ENCODE measurements around the gene TARDBP.
A peak's percentile ranks its signal among the peaks of the same experiment; 100 is the strongest.
"Not testable (repeated sequence)": the region's sequence is repeated elsewhere in the genome, so short reads cannot be mapped to it uniquely, and the experiment has no call there.

Gene TARDBP

DNA sequence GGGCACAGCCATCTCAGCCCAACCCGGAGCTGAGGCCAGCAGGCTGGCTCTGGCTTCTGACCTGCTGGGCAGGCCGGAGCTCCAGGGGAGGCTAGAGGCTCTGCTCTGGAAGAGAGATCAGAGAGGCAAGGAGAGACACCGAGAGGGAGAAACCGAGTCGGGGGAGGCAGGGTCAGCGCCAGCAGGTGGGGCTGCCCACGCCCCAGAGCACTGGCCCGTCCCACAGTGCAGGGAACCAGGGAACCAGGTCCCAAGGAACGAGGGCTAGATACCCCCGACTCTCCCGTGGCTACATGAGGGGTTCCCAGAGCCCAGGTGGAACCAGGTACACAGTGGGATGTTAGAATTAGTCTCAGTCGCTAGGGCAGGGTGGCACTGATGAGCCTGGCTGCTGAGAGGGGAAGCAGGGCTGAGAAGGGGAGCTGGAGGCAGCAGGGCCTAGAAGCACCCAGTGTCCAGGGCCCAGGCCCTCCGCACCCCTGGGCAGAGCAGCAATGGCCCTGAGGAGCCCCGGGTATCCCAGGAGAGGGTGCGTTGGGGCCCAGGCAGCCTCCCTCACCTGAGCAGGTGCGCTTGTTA, 32.5 kb downstream of the TARDBP start:
- Mint-ChIP-seq H3K27ac (no peak overlapping the region), H3K36me3 (no peaks in the 10 kb centered on the region), H3K9me3 (no peaks in the 10 kb centered on the region), H3K27me3 (no peaks in the 10 kb centered on the region), H3K4me3 (no peak overlapping the region), H3K4me1 (no peaks in the 10 kb centered on the region)
- ATAC-seq: peak; percentile 29

DNA sequence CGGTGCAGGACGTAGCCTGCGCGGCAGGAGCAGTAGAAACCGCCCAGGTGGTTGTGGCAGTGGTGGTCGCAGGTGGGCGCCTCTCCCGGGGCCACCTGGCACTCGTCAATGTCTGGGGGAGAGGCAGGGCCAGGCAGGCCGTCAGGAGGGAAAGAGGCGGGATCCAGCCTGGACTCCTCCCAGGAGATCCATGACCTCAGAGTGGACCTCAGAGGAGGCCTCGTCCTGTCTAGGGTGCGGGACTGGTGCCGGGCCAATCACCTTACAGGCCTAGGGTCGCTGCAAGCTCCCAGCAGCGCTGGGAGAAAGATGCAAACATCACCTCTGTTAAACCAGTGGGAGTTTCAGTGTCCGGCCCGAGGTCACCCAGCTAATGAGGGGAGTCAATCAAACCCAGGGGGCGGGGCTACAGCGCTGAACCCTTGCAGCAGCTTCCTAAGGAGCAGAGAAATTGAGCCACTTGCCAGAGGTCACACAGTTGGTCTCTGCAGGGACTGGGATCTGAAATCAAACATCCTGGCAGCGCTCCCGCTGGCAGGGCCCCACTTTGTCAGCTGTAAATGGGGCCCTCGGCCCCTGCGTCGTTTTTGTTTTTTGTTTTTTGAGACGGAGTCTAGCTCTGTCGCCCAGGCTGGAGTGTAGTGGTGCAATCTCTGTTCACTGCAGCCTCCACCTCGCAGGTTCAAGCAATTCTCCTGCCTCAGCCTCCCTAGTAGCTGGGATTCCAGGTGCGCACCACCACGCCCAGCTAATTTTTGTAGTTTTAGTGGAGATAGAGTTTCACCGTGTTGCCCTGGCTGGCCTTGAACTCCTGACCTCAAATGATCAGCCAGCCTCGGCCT, 33.2 kb downstream of the TARDBP start:
- no peaks in the 10 kb centered on the region for H3K4me1 Mint-ChIP-seq
- no peaks in the 10 kb centered on the region for H3K36me3 Mint-ChIP-seq
- ATAC-seq: peak; percentile 21
- no peaks in the 10 kb centered on the region for H3K9me3 Mint-ChIP-seq
- no peaks in the 10 kb centered on the region for H3K27me3 Mint-ChIP-seq
- H3K4me3 Mint-ChIP-seq: no peak overlapping the region
- H3K27ac Mint-ChIP-seq: no peak overlapping the region

DNA sequence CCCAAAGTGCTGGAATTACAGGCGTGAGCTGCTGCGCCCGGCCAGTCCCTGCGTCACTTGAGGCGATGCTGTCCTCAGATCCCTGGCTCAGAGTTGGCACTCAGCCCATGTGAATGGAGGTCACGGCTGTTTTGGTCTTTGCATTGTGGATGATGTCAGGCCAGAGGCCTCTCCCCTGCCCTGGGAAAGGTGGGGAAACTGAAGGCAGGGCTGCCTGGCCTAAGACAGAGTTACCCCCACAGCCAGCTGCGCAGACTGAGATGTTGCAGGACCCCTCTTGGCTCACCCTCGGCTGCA, 33.8 kb downstream of the TARDBP start:
- Mint-ChIP-seq H3K4me1 (no peaks in the 10 kb centered on the region), H3K27ac (no peak overlapping the region), H3K9me3 (no peaks in the 10 kb centered on the region), H3K27me3 (no peaks in the 10 kb centered on the region), H3K4me3 (no peak overlapping the region), H3K36me3 (no peaks in the 10 kb centered on the region)
- no peak for ATAC-seq

DNA sequence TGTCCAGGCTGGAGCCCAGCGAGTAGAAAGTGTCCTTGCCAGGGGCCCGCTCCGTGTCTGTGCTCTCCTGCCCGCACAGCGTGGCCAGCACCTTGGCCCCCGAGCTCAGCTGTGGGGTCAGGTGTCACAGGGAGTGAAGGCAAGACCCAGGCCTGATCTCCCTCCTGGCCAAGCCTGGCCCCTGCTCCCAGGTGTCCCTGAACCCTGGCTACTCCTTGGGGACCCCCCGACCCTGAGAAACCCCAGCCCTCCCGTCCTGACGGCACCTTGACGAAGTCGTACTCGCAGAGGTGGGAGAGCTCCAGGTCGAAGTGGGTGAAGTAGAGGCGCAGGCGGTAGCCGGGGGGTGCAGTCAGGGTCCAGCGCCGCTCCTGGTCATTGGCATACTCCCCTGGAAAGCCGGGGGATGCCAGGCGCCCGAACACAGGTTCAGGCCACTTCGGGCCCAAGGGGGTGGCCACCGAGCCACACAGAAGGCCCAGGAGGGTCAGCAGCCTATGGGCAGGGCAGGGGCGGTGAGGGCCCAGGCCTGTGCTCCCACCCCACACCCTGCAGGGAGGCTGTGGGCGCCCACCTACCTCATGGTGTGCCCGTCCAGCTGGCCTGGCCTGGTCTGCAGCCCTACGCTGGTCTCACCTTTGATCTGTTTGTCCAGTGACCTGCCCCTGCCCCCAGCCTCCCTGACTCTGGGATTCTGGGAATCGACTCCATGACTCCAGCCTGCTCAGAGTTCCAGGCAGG, 34.3 kb downstream of the TARDBP start, which contains the start of gene MASP2:
MASP2 (minus strand) TSS at position 615 of the 741 bp plus-strand sequence; CDS start at position 583, 32 bp downstream.
- no peak within 1 kb of the TSS for H3K4me3 Mint-ChIP-seq
- H3K27me3 Mint-ChIP-seq: no peaks in the 10 kb centered on the region
- H3K4me1 Mint-ChIP-seq: peaks cover 5% of the 10 kb centered on the region
- H3K9me3 Mint-ChIP-seq: no peaks in the 10 kb centered on the region
- H3K27ac Mint-ChIP-seq: no peak within 1 kb of the TSS
- H3K36me3 Mint-ChIP-seq: no peaks in the 10 kb centered on the region
- peak; percentile 29 for ATAC-seq

DNA sequence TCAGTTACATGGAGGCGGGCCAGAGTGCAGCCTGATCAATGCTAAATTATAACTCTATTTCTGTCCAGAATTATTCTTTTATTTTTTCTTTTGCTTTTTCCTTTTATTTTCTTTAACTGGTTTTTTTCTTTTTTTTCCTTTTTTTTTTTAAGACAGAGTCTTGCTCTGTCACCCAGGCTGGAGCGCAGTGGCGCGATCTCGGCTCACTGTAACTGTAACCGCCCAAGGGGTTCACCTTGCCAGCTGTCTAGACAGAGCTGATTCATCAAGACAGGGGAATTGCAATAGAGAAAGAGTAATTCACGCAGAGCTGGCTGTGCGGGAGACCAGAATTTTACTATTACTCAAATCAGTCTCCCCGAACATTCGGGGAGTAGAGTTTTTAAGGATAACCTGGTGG, 38.7 kb downstream of the TARDBP start:
- peak overlapping the region; percentile 57 for H3K27ac Mint-ChIP-seq
- not testable (repeated sequence) for H3K27me3 Mint-ChIP-seq, H3K9me3 Mint-ChIP-seq, ATAC-seq, H3K4me3 Mint-ChIP-seq
- H3K4me1 Mint-ChIP-seq: peaks cover 20% of the 10 kb centered on the region
- peaks cover 15% of the 10 kb centered on the region for H3K36me3 Mint-ChIP-seq

DNA sequence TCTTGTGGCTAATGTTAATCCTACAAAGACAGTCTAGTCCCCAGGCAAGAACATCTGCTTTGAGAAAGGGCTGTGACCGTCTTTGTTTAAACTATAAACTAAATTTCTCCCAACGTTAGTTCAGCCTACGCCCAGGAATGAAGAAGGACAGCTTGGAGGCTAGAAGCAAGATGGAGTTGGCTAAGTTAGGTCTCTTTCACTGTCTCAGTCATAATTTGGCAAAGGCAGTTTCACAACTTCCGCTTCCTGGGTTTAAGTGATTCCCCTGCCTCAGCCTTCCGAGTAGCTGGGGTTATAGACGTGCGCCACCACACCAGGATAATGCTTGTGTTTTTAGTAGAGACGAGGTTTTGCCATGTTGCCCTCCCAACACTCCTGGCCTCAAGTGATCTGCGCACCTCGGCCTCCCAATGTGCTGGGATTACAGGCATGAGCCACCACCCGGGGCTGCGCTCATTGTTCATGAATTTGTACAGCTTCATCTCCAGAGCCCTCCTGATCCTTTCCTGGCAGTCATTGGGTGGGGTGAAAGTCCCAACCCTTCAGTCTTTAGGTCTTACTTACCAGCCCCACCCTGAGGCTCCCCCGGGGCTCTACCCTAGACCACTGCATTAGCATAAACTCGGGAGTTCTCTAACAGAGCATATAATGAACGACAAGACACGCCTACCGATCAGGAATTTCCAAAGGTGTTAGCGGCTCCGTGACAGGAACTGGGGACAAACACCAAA, 39.5 kb downstream of the TARDBP start:
- peak overlapping the region; percentile 21 for H3K4me3 Mint-ChIP-seq
- peak overlapping the region; percentile 57 for H3K27ac Mint-ChIP-seq
- peaks cover 21% of the 10 kb centered on the region for H3K4me1 Mint-ChIP-seq
- no peaks in the 10 kb centered on the region for H3K9me3 Mint-ChIP-seq
- no peaks in the 10 kb centered on the region for H3K27me3 Mint-ChIP-seq
- H3K36me3 Mint-ChIP-seq: peaks cover 21% of the 10 kb centered on the region
- ATAC-seq: no peak

DNA sequence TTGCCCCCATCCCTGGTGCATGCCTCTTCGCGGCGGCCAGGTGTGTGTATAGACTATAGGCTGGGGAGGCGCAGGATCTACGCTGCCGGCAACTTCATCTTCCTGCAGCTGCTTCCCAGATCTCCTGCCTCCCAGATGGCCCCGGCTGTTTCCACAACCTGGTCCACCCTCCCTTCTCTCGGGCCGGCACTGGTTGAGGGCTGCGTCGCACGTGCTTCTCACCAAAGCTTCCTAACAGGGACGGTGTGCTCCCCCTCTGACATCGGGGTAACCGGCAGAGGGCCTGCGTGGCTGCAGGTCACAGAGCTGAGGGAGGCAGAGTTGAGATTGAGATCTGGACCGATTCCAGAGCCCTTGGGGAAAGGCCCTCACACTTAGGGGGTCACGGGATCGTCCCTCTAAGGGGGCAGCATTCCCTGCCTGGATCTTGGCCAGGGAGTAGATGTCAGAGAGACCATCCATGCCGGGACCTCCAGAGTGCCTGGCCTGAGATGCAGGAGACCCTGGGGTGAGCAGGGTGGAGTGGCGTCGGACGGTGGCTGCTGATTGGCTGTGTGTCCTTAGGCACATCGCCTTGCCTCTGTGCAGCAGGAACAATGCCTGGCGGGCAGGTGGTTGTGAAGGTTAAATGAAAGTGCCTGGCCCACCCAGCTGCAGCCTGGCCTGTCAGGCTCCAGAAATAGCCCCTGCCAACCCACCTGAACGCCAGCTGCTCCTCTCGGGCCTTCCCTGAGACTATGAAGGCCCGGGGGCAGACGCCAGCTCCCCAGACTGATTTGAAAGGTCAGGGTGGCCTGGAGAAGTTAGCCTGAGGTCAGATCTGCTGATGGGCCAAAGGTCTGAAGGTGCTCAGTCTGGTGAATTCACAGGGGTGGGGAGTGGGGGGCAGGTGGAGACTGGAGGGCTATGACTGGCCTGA, 40.6 kb downstream of the TARDBP start:
- H3K36me3 Mint-ChIP-seq: peaks cover 30% of the 10 kb centered on the region
- H3K27me3 Mint-ChIP-seq: no peaks in the 10 kb centered on the region
- H3K4me3 Mint-ChIP-seq: no peak overlapping the region
- peaks cover 31% of the 10 kb centered on the region for H3K4me1 Mint-ChIP-seq
- ATAC-seq: peak; percentile 37
- H3K27ac Mint-ChIP-seq: peak overlapping the region; percentile 57
- no peaks in the 10 kb centered on the region for H3K9me3 Mint-ChIP-seq

DNA sequence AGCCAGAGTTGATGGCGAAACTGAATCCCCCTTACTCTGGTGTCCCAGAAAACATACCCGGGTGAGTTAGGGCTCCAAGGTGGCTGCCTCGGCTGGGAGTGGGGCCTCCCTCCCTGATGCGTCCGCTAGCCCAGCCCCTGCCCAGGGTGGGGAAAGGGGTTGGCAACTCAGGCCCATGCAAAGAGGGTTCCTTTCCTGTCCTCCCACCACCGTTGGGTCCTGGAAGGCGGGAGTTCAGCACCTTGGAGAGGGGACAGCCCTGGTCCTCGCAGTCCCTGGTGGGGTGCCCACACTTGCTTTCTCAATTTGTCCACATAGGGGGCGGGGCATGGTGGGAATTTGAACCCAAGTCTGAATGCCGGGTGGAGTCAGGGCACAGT, 41.3 kb downstream of the TARDBP start:
- H3K9me3 Mint-ChIP-seq: no peaks in the 10 kb centered on the region
- H3K4me1 Mint-ChIP-seq: peaks cover 36% of the 10 kb centered on the region
- H3K27me3 Mint-ChIP-seq: no peaks in the 10 kb centered on the region
- peaks cover 30% of the 10 kb centered on the region for H3K36me3 Mint-ChIP-seq
- H3K27ac Mint-ChIP-seq: no peak overlapping the region
- no peak overlapping the region for H3K4me3 Mint-ChIP-seq
- ATAC-seq: no peak

DNA sequence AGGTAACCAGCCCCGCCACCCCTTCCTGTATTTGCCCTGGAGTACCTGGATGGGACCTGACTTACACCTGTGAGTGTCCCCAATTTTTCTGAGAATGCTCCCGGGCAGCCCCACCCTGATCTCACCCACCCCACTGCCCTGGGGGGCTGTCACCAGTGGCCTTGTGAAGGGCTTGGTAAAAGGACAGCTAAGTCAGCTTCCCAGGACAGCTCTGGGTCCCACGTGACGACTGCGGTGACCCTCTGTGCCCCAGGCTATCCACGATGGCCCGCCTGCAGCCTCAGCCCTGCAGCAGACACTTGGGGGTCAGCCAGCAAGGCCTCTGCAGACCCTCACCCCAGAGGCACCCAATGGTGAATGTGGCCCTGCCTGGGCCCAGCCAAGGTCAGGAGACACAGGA, 41.7 kb downstream of the TARDBP start:
- H3K4me1 Mint-ChIP-seq: peaks cover 40% of the 10 kb centered on the region

DNA sequence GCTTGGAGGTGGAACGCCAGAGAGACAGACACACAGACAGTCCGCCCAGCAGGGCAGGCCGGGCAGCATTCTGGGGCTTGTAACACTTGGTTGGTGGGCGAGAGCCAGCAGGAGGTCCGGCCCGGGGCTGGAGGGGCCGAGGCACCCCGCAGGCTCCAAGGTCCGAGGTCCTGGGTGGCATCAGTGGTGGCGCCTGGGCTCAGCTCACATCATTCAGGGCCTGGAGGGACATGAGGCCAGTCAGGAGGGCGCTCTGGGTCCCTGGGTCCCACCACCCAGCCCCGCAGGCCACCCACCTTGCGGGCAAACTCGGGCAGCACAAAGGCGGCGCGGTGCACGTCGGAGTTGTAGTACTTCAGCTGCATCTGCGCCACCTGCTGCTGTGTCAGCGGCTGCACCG, 42.2 kb downstream of the TARDBP start:
- peaks cover 43% of the 10 kb centered on the region for H3K4me1 Mint-ChIP-seq
- H3K27me3 Mint-ChIP-seq: no peaks in the 10 kb centered on the region
- no peak overlapping the region for H3K4me3 Mint-ChIP-seq
- no peaks in the 10 kb centered on the region for H3K9me3 Mint-ChIP-seq
- peaks cover 30% of the 10 kb centered on the region for H3K36me3 Mint-ChIP-seq
- H3K27ac Mint-ChIP-seq: no peak overlapping the region
- ATAC-seq: no peak

More for the DNA sequence above, 41.7 kb downstream of the TARDBP start:
- no peak for ATAC-seq
- H3K9me3 Mint-ChIP-seq: no peaks in the 10 kb centered on the region
- H3K27ac Mint-ChIP-seq: no peak overlapping the region
- no peak overlapping the region for H3K4me3 Mint-ChIP-seq
- H3K27me3 Mint-ChIP-seq: no peaks in the 10 kb centered on the region
- peaks cover 30% of the 10 kb centered on the region for H3K36me3 Mint-ChIP-seq

DNA sequence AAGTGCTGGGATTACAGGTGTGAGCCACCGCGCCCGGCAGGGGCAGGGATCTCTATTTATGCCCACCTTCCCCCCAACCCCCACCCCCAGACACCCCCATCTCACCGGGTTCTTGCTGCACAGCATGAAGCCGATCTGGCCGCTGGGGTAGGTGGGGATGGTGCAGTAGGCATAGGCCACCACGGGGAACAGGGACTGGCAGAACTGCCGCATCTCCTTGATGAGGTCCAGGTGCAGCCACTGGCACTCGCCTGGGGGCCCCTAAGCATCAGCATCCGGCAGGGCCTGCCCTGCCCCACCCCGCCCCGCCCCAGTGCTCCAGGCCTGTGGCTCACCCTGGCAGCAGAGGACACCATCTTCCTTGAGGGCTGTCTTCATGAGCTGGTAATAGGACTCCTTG, 43.2 kb downstream of the TARDBP start:
- Mint-ChIP-seq H3K9me3 (no peaks in the 10 kb centered on the region), H3K4me1 (peaks cover 46% of the 10 kb centered on the region), H3K36me3 (peaks cover 30% of the 10 kb centered on the region), H3K27me3 (no peaks in the 10 kb centered on the region), H3K27ac (no peak overlapping the region), H3K4me3 (no peak overlapping the region)
- ATAC-seq: no peak

DNA sequence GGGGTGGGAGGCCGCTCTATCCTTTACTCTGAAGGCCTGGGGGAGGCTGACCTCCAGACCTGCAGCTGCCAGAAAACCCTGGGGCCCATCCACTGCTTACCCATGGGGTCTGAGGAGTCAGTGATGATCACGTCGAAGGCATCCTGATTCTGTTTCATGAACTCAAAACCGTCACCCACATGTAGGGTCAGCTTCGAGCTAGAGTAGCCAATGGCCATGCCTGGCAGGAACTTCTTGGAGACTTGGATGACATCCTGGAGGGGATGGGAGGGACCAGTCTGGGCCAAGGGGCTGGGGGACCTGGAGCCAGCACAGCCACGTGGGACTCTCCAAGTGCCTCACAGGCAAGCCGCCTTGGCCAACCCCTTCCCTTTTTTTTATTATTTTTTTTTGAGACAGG, 44.0 kb downstream of the TARDBP start:
- no peaks in the 10 kb centered on the region for H3K9me3 Mint-ChIP-seq

DNA sequence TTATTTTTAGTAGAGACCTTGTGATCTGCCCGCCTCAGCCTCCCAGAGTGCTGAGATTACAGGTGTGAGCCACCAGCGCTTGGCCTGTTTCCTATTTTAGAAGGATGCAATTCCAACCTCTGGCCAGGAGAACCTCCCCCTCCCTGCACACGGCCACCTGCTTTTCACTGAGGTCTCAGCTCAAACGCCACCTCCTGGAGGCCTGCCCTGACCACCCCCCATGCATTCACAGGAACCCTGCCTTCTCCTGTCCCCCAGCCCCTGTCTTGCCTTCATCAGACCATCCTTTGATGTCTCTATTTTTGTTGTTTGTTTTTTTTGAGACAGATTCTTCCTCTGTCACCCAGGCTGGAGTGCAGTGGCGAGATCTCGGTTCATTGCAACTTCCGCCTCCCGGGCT, 45.0 kb downstream of the TARDBP start:
- Mint-ChIP-seq H3K36me3 (peaks cover 30% of the 10 kb centered on the region), H3K27ac (peak overlapping the region; percentile 55), H3K9me3 (no peaks in the 10 kb centered on the region), H3K27me3 (no peaks in the 10 kb centered on the region), H3K4me1 (peaks cover 49% of the 10 kb centered on the region), H3K4me3 (no peak overlapping the region)
- ATAC-seq: no peak

More for the DNA sequence above, 44.0 kb downstream of the TARDBP start:
- Mint-ChIP-seq H3K27me3 (no peaks in the 10 kb centered on the region), H3K4me3 (no peak overlapping the region), H3K36me3 (peaks cover 30% of the 10 kb centered on the region), H3K4me1 (peaks cover 49% of the 10 kb centered on the region), H3K27ac (no peak overlapping the region)
- ATAC-seq: no peak

DNA sequence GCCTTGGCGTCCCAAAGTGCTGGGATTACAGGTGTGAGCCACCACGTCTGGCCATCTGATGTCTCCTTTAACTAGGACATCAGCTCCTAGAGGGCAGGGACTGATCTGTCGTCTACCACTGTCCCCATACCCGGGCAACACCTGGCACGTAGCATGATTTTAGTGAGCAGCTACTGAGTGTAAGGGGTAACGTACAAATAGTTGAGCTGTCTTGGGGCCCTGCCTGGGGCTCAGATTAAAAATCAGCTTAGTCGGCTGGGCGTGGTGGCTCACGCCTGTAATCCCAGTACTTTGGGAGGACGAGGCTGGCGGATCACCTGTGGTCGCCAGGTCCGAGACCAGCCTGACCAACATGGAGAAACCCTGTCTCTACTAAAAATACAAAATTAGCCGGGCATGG, 45.6 kb downstream of the TARDBP start:
- Mint-ChIP-seq H3K27me3 (no peaks in the 10 kb centered on the region), H3K36me3 (peaks cover 30% of the 10 kb centered on the region), H3K4me1 (peaks cover 49% of the 10 kb centered on the region), H3K4me3 (peak overlapping the region; percentile 92), H3K27ac (peak overlapping the region; percentile 55), H3K9me3 (no peaks in the 10 kb centered on the region)
- ATAC-seq: no peak

All from stimulated activated memory B cell treated with anti-CD40 and anti-IgM and Interleukin-4, amounts not matched to agents 10 μg/mL and 1 μg/mL and 100 μg/mL, for 72 hours (primary cell).